Measurements from ENCODE around the gene SLCO1B3. TPM values are rescaled to one million over a fixed set of nuclear protein-coding genes. Genes with fewer than 3 reads are reported as not detected.

Gene SLCO1B3
- total RNA-seq, 1 experiment from 2014 or later: not detected

DNA sequence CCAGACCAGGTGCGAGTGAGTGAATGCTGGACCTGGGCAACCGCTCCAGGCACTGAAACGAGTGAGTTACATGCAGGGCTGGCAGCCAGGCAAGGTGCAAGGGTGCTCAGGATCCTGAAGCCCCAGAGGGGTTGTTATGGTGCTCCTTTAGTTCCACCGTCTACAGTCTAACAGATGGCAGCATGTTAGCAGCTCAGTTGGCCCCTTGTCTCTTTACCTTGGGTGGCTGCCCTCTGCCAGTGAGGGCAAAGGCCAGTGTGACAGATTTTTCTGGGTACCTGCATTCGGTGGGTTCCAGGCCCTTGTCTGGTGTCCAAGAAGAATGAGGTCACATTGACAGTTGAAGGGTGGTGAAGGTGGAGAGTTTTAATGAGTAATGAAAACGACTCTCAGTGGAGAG, 106.8 kb downstream of the SLCO1B3 start:
- no peak overlapping the region for H4K91ac ChIP-seq (ENCODE audit: insufficient read length, low read depth, low read length)
- H3K27me3 ChIP-seq (ENCODE audit: insufficient read depth, low read length): no peaks in the 10 kb centered on the region
- H4K20me1 ChIP-seq (ENCODE audit: control insufficient read depth, insufficient read depth, insufficient read length): no peaks in the 10 kb centered on the region
- TF ChIP-seq, protein P1, sequence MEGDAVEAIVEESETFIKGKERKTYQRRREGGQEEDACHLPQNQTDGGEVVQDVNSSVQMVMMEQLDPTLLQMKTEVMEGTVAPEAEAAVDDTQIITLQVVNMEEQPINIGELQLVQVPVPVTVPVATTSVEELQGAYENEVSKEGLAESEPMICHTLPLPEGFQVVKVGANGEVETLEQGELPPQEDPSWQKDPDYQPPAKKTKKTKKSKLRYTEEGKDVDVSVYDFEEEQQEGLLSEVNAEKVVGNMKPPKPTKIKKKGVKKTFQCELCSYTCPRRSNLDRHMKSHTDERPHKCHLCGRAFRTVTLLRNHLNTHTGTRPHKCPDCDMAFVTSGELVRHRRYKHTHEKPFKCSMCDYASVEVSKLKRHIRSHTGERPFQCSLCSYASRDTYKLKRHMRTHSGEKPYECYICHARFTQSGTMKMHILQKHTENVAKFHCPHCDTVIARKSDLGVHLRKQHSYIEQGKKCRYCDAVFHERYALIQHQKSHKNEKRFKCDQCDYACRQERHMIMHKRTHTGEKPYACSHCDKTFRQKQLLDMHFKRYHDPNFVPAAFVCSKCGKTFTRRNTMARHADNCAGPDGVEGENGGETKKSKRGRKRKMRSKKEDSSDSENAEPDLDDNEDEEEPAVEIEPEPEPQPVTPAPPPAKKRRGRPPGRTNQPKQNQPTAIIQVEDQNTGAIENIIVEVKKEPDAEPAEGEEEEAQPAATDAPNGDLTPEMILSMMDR (conservative IDR thresholded peaks at IDR 0.05): no peak
- H2BK20ac ChIP-seq (ENCODE audit: low read depth, low read length, poor library complexity, severe bottlenecking): no peak overlapping the region
- no peak overlapping the region for H2BK5ac ChIP-seq (ENCODE audit: insufficient read length, low read length)
- no peak overlapping the region for H3K4ac ChIP-seq (ENCODE audit: low read depth, low read length)
- no peak overlapping the region for H3K9ac ChIP-seq (ENCODE audit: extremely low read depth, insufficient read length, low read length)
- Mint-ChIP-seq H3K4me1 (no peaks in the 10 kb centered on the region), H3K4me3 (no peak overlapping the region), H3K9me3 (peaks cover 20 to 22% of the 10 kb centered on the region in 2 experiments), H3K27ac (no peak overlapping the region), H3K27me3 (ENCODE audit: low read depth) (no peaks in the 10 kb centered on the region), H3K36me3 (ENCODE audit: insufficient read depth in 1 of 3, low read depth in 3 of 3) (peaks cover 0 to 11% (median 0%) of the 10 kb centered on the region in 3 experiments; a peak in 4 of 7 replicates)
- H2AK5ac ChIP-seq (ENCODE audit: insufficient read length, low read length): no peak overlapping the region
- H3T11ph ChIP-seq (ENCODE audit: low read length): no peak overlapping the region
- no peak overlapping the region for H4K8ac ChIP-seq (replicated peaks; ENCODE audit: insufficient read length, low read depth, low read length)
- H3K79me2 ChIP-seq (ENCODE audit: insufficient read depth, low read length): no peaks in the 10 kb centered on the region
- no peaks in the 10 kb centered on the region for H3K9me3 ChIP-seq (ENCODE audit: control insufficient read depth, low read depth, low read length)
- no peak overlapping the region for H3K14ac ChIP-seq (ENCODE audit: insufficient read depth, low read length)
- H2BK12ac ChIP-seq (ENCODE audit: insufficient read length, low read depth, low read length): no peak overlapping the region
- no peak overlapping the region for H3K18ac ChIP-seq (ENCODE audit: insufficient read length, low read depth, low read length)
- H2BK15ac ChIP-seq (ENCODE audit: low read depth, low read length): no peak overlapping the region
- H2BK120ac ChIP-seq (ENCODE audit: low read depth, low read length, poor library complexity, severe bottlenecking): no peak overlapping the region
- no peak overlapping the region for H3K4me2 ChIP-seq (ENCODE audit: insufficient read depth, insufficient read length, low read length)
- no peak overlapping the region for H3K56ac ChIP-seq (ENCODE audit: insufficient read length, low read depth, low read length)
- no peak overlapping the region for H4K5ac ChIP-seq (ENCODE audit: insufficient read length, low read depth, low read length)
- H3K4me1 ChIP-seq (ENCODE audit: insufficient read depth, low read length): no peaks in the 10 kb centered on the region
- H3K23ac ChIP-seq (ENCODE audit: insufficient read length, low read depth, low read length): no peak overlapping the region
- H3K27ac ChIP-seq (ENCODE audit: insufficient read length, low read depth, low read length): no peak overlapping the region
- no peak for DNase-seq
- no peak overlapping the region for H2AFZ ChIP-seq (ENCODE audit: low read length)
- no peaks in the 10 kb centered on the region for H3K79me1 ChIP-seq (ENCODE audit: insufficient read depth, low read depth, low read length, poor library complexity, severe bottlenecking)
- WGBS (ENCODE audit: extremely low coverage, insufficient read length, low lambda C conversion rate): no CpG with 5 or more reads among the region's 6 CpGs
- no peaks in the 10 kb centered on the region for H3K23me2 ChIP-seq (ENCODE audit: insufficient read length, low read depth, low read length, poor library complexity, severe bottlenecking)

Data from H9 (cell line).